HepG2 (cell line): Measurements from ENCODE around the gene SOX12. TPM values are rescaled to one million over a fixed set of nuclear protein-coding genes. Genes with fewer than 3 reads are reported as not detected.

Experiments
- ATF1 ChIP-seq: IDR thresholded peaks from 2 replicates; pipeline ENCODE4 v1.6.1; 2016; ENCODE audit warnings: mild to moderate bottlenecking, control low read depth
- CENPBD1 ChIP-seq: sonication (generic); formaldehyde crosslinking; IDR thresholded peaks from 2 replicates; pipeline ENCODE4 v1.8.0; 2022; ENCODE audit warnings: missing genetic modification reagents, low read depth, mild to moderate bottlenecking, borderline replicate concordance
- CHD2 ChIP-seq: IDR thresholded peaks from 2 replicates; pipeline ENCODE4 v1.6.1; 2011; ENCODE audit warnings: low read depth, low read length, improper control_type of control experiment
- ELF1 ChIP-seq: sonication (generic); formaldehyde crosslinking; IDR thresholded peaks from 2 replicates; pipeline ENCODE4 v1.4.0; 2020; ENCODE audit warnings: missing genetic modification reagents
- FOXA3 ChIP-seq: IDR thresholded peaks from 2 replicates; pipeline ENCODE4 v1.6.1; 2016; ENCODE audit warnings: missing genetic modification reagents, missing compliant biosample characterization
- IRF2 ChIP-seq: IDR thresholded peaks from 2 replicates; pipeline ENCODE4 v1.6.1; 2018; ENCODE audit warnings: missing genetic modification reagents, missing compliant biosample characterization
- MAFF ChIP-seq: IDR thresholded peaks from 2 replicates; pipeline ENCODE4 v1.6.1; 2011; ENCODE audit warnings: low read depth, low read length, improper control_type of control experiment
- NR0B2 ChIP-seq: sonication (generic); formaldehyde crosslinking; IDR thresholded peaks from 2 replicates; pipeline ENCODE4 v1.4.0; 2020; ENCODE audit warnings: mild to moderate bottlenecking, missing genetic modification reagents
- SMARCE1 ChIP-seq: fragments of 450-650 bp; IDR thresholded peaks from 2 replicates; pipeline ENCODE4 v1.6.1; 2017; ENCODE audit warnings: borderline replicate concordance
- SP5 ChIP-seq: IDR thresholded peaks from 2 replicates; pipeline ENCODE4 v1.6.1; 2016; ENCODE audit warnings: low read depth, borderline replicate concordance
- YEATS2 ChIP-seq: sonication (generic); formaldehyde crosslinking; IDR thresholded peaks from 2 replicates; pipeline ENCODE4 v1.4.0; 2020; ENCODE audit warnings: missing genetic modification reagents, borderline replicate concordance
- ZBTB25 ChIP-seq: IDR thresholded peaks from 2 replicates; pipeline ENCODE4 v1.6.1; 2018; ENCODE audit warnings: missing genetic modification reagents
- ZNF30 ChIP-seq: sonication (generic); formaldehyde crosslinking; IDR thresholded peaks from 2 replicates; pipeline ENCODE4 v1.5.0; 2020; ENCODE audit warnings: mild to moderate bottlenecking, missing genetic modification reagents
- ZNF34 ChIP-seq: sonication (generic); formaldehyde crosslinking; IDR thresholded peaks from 2 replicates; pipeline ENCODE4 v1.4.0; 2020; ENCODE audit warnings: mild to moderate bottlenecking, missing genetic modification reagents, borderline replicate concordance
- ZNF740 ChIP-seq: sonication (generic); formaldehyde crosslinking; IDR thresholded peaks from 2 replicates; pipeline ENCODE4 v1.4.0; 2020; ENCODE audit warnings: missing genetic modification reagents
- ZNF766 ChIP-seq: sonication (generic); formaldehyde crosslinking; IDR thresholded peaks from 2 replicates; pipeline ENCODE4 v1.5.0; 2020; ENCODE audit warnings: missing genetic modification reagents, borderline replicate concordance
- ZXDC ChIP-seq: sonication (generic); formaldehyde crosslinking; IDR thresholded peaks from 2 replicates; pipeline ENCODE4 v1.5.0; 2020; ENCODE audit warnings: mild to moderate bottlenecking, missing genetic modification reagents
- polyA plus RNA-seq, 8 experiments: library from polyadenylated mRNA; depleted of rRNA in 3 of 8; stranded (reverse) in 7 of 8; unstranded in 1 of 8; fragments of >200 nt; fragmentation: Illumina TruSeq in 4 of 8; extraction: Trizol in 4 of 8; gene quantifications; 2 replicates each; pipeline versions ENCODE4 v1.2.1 to v1.2.3, GENCODE V29; 2011 to 2016; ENCODE audit warnings: low read depth in 4 of 8, missing spikeins in 1 of 8, mixed read lengths in 1 of 8; ENCODE audit not compliant: insufficient read depth in 1 of 8
- total RNA-seq, 5 experiments: library from RNA; depleted of rRNA; stranded (reverse); fragments of >200 nt; fragmentation: Illumina TruSeq; extraction: Trizol; gene quantifications; 2 replicates each; pipeline ENCODE4 v1.2.3, GENCODE V29; 2016; ENCODE audit warnings: low read depth in 1 of 5
- TF ChIP-seq, protein P1 (sequence below): sonication (generic); formaldehyde crosslinking; IDR thresholded peaks from 2 replicates; pipeline ENCODE4 v1.4.0; 2020; ENCODE audit warnings: mild to moderate bottlenecking, low read depth, missing genetic modification reagents
- TF ChIP-seq, protein P2 (sequence below): sonication (generic); formaldehyde crosslinking; IDR thresholded peaks from 2 replicates; pipeline ENCODE4 v1.5.0; 2020; ENCODE audit warnings: missing genetic modification reagents
- TF ChIP-seq, protein P3 (sequence below): sonication (generic); formaldehyde crosslinking; IDR thresholded peaks from 2 replicates; pipeline ENCODE4 v1.4.0; 2020; ENCODE audit warnings: missing genetic modification reagents

The SOX12 gene
- total and polyA plus RNA-seq, 2 of the 13 experiments (the other 11 are each of a cell fraction or from before 2014, with no cell fraction given): 10.0 to 18.7 TPM

- TF ChIP-seq ZNF34 (CRISPR knock-in tag) (0 out of 2 replicates have a peak, but pooled peaks have one; percentile 43), NR0B2 (CRISPR knock-in tag) (0 out of 2 replicates have a peak, but pooled peaks have one; percentile 9), ZBTB25 (CRISPR knock-in tag) (peak; percentile 85), ZNF766 (no peak), MAFF (no peak), CHD2 (no peak), ZNF30 (CRISPR knock-in tag) (no peak), ZXDC (CRISPR knock-in tag) (peak; percentile 74; the same call in 1 of the 2 replicates), CENPBD1 (CRISPR knock-in tag) (no peak), ELF1 (CRISPR knock-in tag) (no peak), IRF2 (CRISPR knock-in tag) (peak; percentile 90), SMARCE1 (no peak), ZNF740 (CRISPR knock-in tag) (peak; percentile 90), YEATS2 (peak; percentile 75; the same call in 1 of the 2 replicates), FOXA3 (CRISPR knock-in tag) (peak; percentile 69), SP5 (CRISPR knock-in tag) (peak; percentile 65; the same call in 1 of the 2 replicates), ATF1 (CRISPR knock-in tag) (no peak)
- TF ChIP-seq, protein P1, sequence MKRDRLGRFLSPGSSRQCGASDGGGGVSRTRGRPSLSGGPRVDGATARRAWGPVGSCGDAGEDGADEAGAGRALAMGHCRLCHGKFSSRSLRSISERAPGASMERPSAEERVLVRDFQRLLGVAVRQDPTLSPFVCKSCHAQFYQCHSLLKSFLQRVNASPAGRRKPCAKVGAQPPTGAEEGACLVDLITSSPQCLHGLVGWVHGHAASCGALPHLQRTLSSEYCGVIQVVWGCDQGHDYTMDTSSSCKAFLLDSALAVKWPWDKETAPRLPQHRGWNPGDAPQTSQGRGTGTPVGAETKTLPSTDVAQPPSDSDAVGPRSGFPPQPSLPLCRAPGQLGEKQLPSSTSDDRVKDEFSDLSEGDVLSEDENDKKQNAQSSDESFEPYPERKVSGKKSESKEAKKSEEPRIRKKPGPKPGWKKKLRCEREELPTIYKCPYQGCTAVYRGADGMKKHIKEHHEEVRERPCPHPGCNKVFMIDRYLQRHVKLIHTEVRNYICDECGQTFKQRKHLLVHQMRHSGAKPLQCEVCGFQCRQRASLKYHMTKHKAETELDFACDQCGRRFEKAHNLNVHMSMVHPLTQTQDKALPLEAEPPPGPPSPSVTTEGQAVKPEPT: no peak
- TF ChIP-seq, protein P2, sequence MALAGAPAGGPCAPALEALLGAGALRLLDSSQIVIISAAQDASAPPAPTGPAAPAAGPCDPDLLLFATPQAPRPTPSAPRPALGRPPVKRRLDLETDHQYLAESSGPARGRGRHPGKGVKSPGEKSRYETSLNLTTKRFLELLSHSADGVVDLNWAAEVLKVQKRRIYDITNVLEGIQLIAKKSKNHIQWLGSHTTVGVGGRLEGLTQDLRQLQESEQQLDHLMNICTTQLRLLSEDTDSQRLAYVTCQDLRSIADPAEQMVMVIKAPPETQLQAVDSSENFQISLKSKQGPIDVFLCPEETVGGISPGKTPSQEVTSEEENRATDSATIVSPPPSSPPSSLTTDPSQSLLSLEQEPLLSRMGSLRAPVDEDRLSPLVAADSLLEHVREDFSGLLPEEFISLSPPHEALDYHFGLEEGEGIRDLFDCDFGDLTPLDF: no peak
- TF ChIP-seq, protein P3, sequence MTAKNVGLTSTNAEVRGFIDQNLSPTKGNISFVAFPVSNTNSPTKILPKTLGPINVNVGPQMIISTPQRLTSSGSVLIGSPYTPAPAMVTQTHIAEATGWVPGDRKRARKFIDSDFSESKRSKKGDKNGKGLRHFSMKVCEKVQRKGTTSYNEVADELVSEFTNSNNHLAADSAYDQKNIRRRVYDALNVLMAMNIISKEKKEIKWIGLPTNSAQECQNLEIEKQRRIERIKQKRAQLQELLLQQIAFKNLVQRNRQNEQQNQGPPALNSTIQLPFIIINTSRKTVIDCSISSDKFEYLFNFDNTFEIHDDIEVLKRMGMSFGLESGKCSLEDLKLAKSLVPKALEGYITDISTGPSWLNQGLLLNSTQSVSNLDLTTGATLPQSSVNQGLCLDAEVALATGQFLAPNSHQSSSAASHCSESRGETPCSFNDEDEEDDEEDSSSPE (CRISPR knock-in tag): 0 out of 2 replicates have a peak, but pooled peaks have one; percentile 18
Measured at GRCh38 chr20:354298-354977, 29.1 kb downstream of the SOX12 start (continued).
